HCT116 (cell line): ENCODE results near the gene DAPK1. TPM values are rescaled to one million over a fixed set of nuclear protein-coding genes. Genes with fewer than 3 reads are reported as not detected.

Source experiments
- ATAC-seq: fragments of 200-7000 bp; cut with Tn5 transposase; 2 replicates; pipeline ENCODE4 v1.9.1; 2020; ENCODE audit warnings: mild to moderate bottlenecking, moderate library complexity
- BruUV-seq: library from RNA; stranded (reverse); fragments of 400-500 nt; replicated peaks from 2 replicates; lab custom pipeline; 2021; lab: Mats Ljungman, UMichigan
- CTCF ChIA-PET: fragments of 300-600 bp; sonication (Branson Sonifier 250); formaldehyde crosslinking; loops from one replicate; lab custom pipeline; 2021; ENCODE audit warnings: antibody characterized with exemption; lab: Charles Lee
- POLR2A ChIA-PET: fragments of 300-600, 350-600 bp; sonication (Branson Sonifier 250); formaldehyde crosslinking; loops from one replicate; lab custom pipeline; 2021; ENCODE audit warnings: antibody characterized with exemption; lab: Charles Lee
- RAD21 ChIA-PET, 2 experiments: fragments of 300-600 bp; sonication (Branson Sonifier 250); formaldehyde crosslinking; loops; one replicate each; lab custom pipeline; 2023; ENCODE audit warnings: low total read pairs in 2 of 2; ENCODE audit not compliant: uncharacterized antibody in 2 of 2, unreplicated experiment in 2 of 2, low non-redundant PET in 1 of 2; lab: Charles Lee
- DNase-seq: peaks from one replicate; pipeline ENCODE4 v3.0.0-alpha.2; 2010; ENCODE audit warnings: low read depth, low spot score
- H2AFZ ChIP-seq: fragments of 200-600 bp; shearing (Covaris generic), sonication (generic); 2 replicates; pipeline ENCODE4 v1.6.1; 2017; ENCODE audit warnings: low read depth, mixed run types, mixed read lengths, antibody characterized with exemption, low read length; ENCODE audit not compliant: poor library complexity, severe bottlenecking
- H3K27ac ChIP-seq: 2 replicates; pipeline ENCODE4 v1.5.1; 2012; ENCODE audit warnings: low read depth, low read length
- H3K27me3 ChIP-seq: fragments of 200-600 bp; sonication (generic); 2 replicates; pipeline ENCODE4 v1.6.1; 2016; ENCODE audit warnings: mixed run types, low read length, mixed read lengths; ENCODE audit not compliant: insufficient read depth
- H3K36me3 ChIP-seq, 2 experiments: fragments of 200-500 bp in 1 of 2; fragments of 200-600 bp in 1 of 2; sonication (Bioruptor generic) in 1 of 2; sonication (generic) in 1 of 2; 2 replicates each; pipeline versions ENCODE4 v1.5.1 to v1.6.1; 2014 to 2016; ENCODE audit warnings: low read length in 2 of 2, inconsistent platforms in 1 of 2, mixed read lengths in 1 of 2, mixed run types in 1 of 2; ENCODE audit not compliant: insufficient read depth in 2 of 2, control insufficient read depth in 1 of 2
- H3K4me1 ChIP-seq, 2 experiments: fragments of 200-600 bp in 1 of 2; sonication (generic) in 1 of 2; 2 replicates each; pipeline versions ENCODE4 v1.5.1 to v1.6.1; 2012 to 2017; ENCODE audit warnings: low read length in 2 of 2, inconsistent platforms in 1 of 2, mild to moderate bottlenecking in 1 of 2, mixed read lengths in 1 of 2, mixed run types in 1 of 2, moderate library complexity in 1 of 2; ENCODE audit not compliant: insufficient read depth in 2 of 2, control insufficient read depth in 1 of 2
- H3K4me2 ChIP-seq: fragments of 200-600 bp; sonication (generic); 2 replicates; pipeline ENCODE4 v1.6.1; 2017; ENCODE audit warnings: mixed run types, low read length, mixed read lengths
- H3K4me3 ChIP-seq, 2 experiments: fragments of 200-600 bp in 1 of 2; sonication (generic) in 1 of 2; replicated peaks in 1 of 2; 2 replicates each; pipeline ENCODE4 v1.5.1; 2011 to 2016; ENCODE audit warnings: low read length in 2 of 2, control low read depth in 1 of 2, low read depth in 1 of 2, mild to moderate bottlenecking in 1 of 2, mixed read lengths in 1 of 2, mixed run types in 1 of 2
- H3K79me2 ChIP-seq: fragments of 200-600 bp; sonication (generic); 2 replicates; pipeline ENCODE4 v1.6.1; 2017; ENCODE audit warnings: mild to moderate bottlenecking, mixed run types, low read length, moderate library complexity, mixed read lengths; ENCODE audit not compliant: insufficient read depth
- H3K9ac ChIP-seq: fragments of 200-600 bp; sonication (generic); 2 replicates; pipeline ENCODE4 v1.6.1; 2016; ENCODE audit warnings: low read length, mixed read lengths
- H3K9me2 ChIP-seq: fragments of 200-600 bp; sonication (generic), shearing (Covaris generic); 2 replicates; pipeline ENCODE4 v1.6.1; 2017; ENCODE audit warnings: mixed run types, mild to moderate bottlenecking, moderate library complexity; ENCODE audit not compliant: insufficient read depth
- H3K9me3 ChIP-seq, 2 experiments: fragments of 200-500 bp in 1 of 2; fragments of 200-600 bp in 1 of 2; sonication (Bioruptor generic) in 1 of 2; sonication (generic) in 1 of 2; 2 replicates each; pipeline ENCODE4 v1.6.1; 2014 to 2017; ENCODE audit warnings: low read length in 2 of 2, mixed read lengths in 2 of 2, inconsistent platforms in 1 of 2, low read depth in 1 of 2, mild to moderate bottlenecking in 1 of 2, mixed run types in 1 of 2, moderate library complexity in 1 of 2; ENCODE audit not compliant: control insufficient read depth in 1 of 2, insufficient read depth in 1 of 2
- H4K20me1 ChIP-seq: fragments of 200-600 bp; sonication (generic), shearing (Covaris generic); 2 replicates; pipeline ENCODE4 v1.6.1; 2017; ENCODE audit warnings: mixed run types, mild to moderate bottlenecking, moderate library complexity; ENCODE audit not compliant: insufficient read depth
- ATF3 ChIP-seq: IDR thresholded peaks from 2 replicates; pipeline ENCODE4 v1.6.1; 2012
- CBX3 ChIP-seq: IDR thresholded peaks from 2 replicates; pipeline ENCODE4 v1.6.1; 2012; ENCODE audit warnings: low read depth
- EGR1 ChIP-seq: IDR thresholded peaks from 2 replicates; pipeline ENCODE4 v1.6.1; 2012; ENCODE audit warnings: low read depth
- ELF1 ChIP-seq: IDR thresholded peaks from 2 replicates; pipeline ENCODE4 v1.6.1; 2012; ENCODE audit warnings: low read depth, borderline replicate concordance
- EZH2 ChIP-seq: fragments of 200-600 bp; sonication (generic); IDR thresholded peaks from 2 replicates; pipeline ENCODE4 v1.6.1; 2017; ENCODE audit warnings: antibody characterized with exemption, mixed run types
- EZH2phosphoT487 ChIP-seq: fragments of 200-600 bp; IDR thresholded peaks from 2 replicates; pipeline ENCODE4 v1.6.1; 2018; ENCODE audit warnings: antibody characterized with exemption, borderline replicate concordance
- FOSL1 ChIP-seq: IDR thresholded peaks from 2 replicates; pipeline ENCODE4 v1.6.1; 2012; ENCODE audit warnings: low read depth
- JUND ChIP-seq: IDR thresholded peaks from 2 replicates; pipeline ENCODE4 v1.6.1; 2012
- POLR2A ChIP-seq: IDR thresholded peaks from 2 replicates; pipeline ENCODE4 v1.7.0; 2011; ENCODE audit warnings: borderline replicate concordance; ENCODE audit not compliant: insufficient read depth, insufficient read length; ENCODE audit errors: extremely low read depth
- SIN3A ChIP-seq: IDR thresholded peaks from 2 replicates; pipeline ENCODE4 v1.6.1; 2012; ENCODE audit warnings: low read depth
- SP1 ChIP-seq: IDR thresholded peaks from 2 replicates; pipeline ENCODE4 v1.6.1; 2012; ENCODE audit warnings: low read depth
- SRF ChIP-seq: IDR thresholded peaks from 2 replicates; pipeline ENCODE4 v1.6.1; 2012; ENCODE audit warnings: low read depth
- YY1 ChIP-seq: IDR thresholded peaks from 2 replicates; pipeline ENCODE4 v1.6.1; 2011; ENCODE audit warnings: low read length, low read depth, moderate library complexity, mild to moderate bottlenecking; ENCODE audit not compliant: insufficient replicate concordance; ENCODE audit errors: extremely low read depth
- ZNF274 ChIP-seq: fragments of 200-500 bp; sonication (Bioruptor generic); IDR thresholded peaks from 2 replicates; pipeline ENCODE4 v1.6.1; 2014; ENCODE audit warnings: mild to moderate bottlenecking, low read depth, low read length, inconsistent platforms
- intact Hi-C: fragments of 100-400 bp; cut with micrococcal nuclease; formaldehyde crosslinking; loops from 2 replicates; pipeline ENCODE4 v1.10.0; 2022
- total RNA-seq: library from RNA; stranded (reverse); gene quantifications from one replicate; pipeline ENCODE4 v1.2.1, GENCODE V29; 2021; ENCODE audit not compliant: unreplicated experiment
- TF ChIP-seq, protein P1 (sequence below): IDR thresholded peaks from 2 replicates; pipeline ENCODE4 v1.6.1; 2012

The DAPK1 gene
- total RNA-seq, 1 experiment from 2014 or later, result 5.6 TPM

- no peaks in the 10 kb centered on the region for H3K27me3 ChIP-seq
- CTCF ChIA-PET, result no interaction called here
- POLR2A ChIA-PET, result no interaction called here
- no peaks in the 10 kb centered on the region for H3K79me2 ChIP-seq
- H3K9me2 ChIP-seq, result no peaks in the 10 kb centered on the region
- RAD21 ChIA-PET, result no interaction called here
- ATAC-seq (no peak), DNase-seq (no peak)
- no peak overlapping the region for H3K4me3 ChIP-seq
- no peak overlapping the region for H3K4me2 ChIP-seq
- H3K4me1 ChIP-seq, result no peaks in the 10 kb centered on the region
- no peaks in the 10 kb centered on the region for H4K20me1 ChIP-seq
- TF ChIP-seq FOSL1 (no peak), CBX3 (no peak), EZH2phosphoT487 (no peak), SIN3A (no peak), ATF3 (no peak), ELF1 (no peak), SRF (no peak), EZH2 (no peak), EGR1 (no peak), YY1 (no peak)
- H3K9ac ChIP-seq, result no peak overlapping the region
- BruUV-seq, result no TSS peak
- intact Hi-C loops, result no loop called here
- H3K9me3 ChIP-seq, result no peaks in the 10 kb centered on the region
- no peaks in the 10 kb centered on the region for H3K36me3 ChIP-seq
- H3K27ac ChIP-seq, result no peak overlapping the region
- H2AFZ ChIP-seq, result no peak overlapping the region
Observed at GRCh38 chr9:87556821-87557220, 59.2 kb downstream of the DAPK1 start.

- Histone ChIP-seq H4K20me1 (no peaks in the 10 kb centered on the region), H3K9me3 (no peaks in the 10 kb centered on the region), H2AFZ (no peak overlapping the region), H3K9me2 (no peaks in the 10 kb centered on the region), H3K9ac (no peak overlapping the region), H3K79me2 (no peaks in the 10 kb centered on the region), H3K27ac (no peak overlapping the region), H3K4me1 (no peaks in the 10 kb centered on the region), H3K36me3 (no peaks in the 10 kb centered on the region), H3K4me2 (no peak overlapping the region), H3K4me3 (no peak overlapping the region), H3K27me3 (no peaks in the 10 kb centered on the region)
- ChIA-PET CTCF (no interaction called here), POLR2A (no interaction called here), RAD21 (no interaction called here)
- no TSS peak for BruUV-seq
- intact Hi-C loops, result no loop called here
- DNase-seq, result no peak
- ATAC-seq, result no peak
- TF ChIP-seq CBX3 (no peak), EZH2phosphoT487 (no peak), ATF3 (no peak), EGR1 (no peak), ZNF274 (no peak), SP1 (no peak), EZH2 (no peak), JUND (no peak), ELF1 (no peak), POLR2A (no peak)
- TF ChIP-seq, protein P1, sequence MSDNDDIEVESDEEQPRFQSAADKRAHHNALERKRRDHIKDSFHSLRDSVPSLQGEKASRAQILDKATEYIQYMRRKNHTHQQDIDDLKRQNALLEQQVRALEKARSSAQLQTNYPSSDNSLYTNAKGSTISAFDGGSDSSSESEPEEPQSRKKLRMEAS, result no peak
Observed at GRCh38 chr9:87557996-87558395, 60.3 kb downstream of the DAPK1 start.
